ENCODE measurements around the gene SNX21.
"Not testable (repeated sequence)": the region's sequence is repeated elsewhere in the genome, so short reads cannot be mapped to it uniquely, and the experiment has no call there.

SNX21 gene

DNA sequence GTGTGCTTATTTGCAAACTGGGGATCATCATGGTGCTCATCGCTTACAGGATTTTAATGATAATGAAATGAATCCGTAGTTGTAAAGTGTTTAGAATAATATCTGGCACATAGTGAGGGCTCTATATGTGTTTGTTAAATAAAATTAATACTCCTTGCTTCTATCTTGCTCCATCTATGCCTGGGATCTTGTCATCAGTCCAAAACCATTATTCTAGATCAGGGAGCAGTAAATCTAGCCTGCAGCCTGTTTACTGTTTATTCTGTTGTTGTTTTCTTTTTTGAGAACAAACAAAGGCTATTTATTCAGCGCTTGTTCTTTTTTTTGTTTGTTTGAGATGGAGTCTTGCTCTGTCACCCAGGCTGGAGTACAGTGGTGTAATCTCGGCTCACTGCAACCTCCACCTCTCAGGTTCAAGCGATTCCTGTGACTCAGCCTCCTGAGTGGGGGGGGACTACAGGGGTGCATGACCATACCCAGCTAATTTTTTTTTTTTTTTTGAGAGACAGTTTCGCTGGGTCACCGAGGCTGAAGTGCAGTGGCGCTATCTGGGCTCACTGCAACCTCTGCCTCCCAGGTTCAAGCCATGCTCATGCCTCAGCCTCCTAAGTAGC lies 15.5 kb downstream of the SNX21 start:
- no peak for DNase-seq (ENCODE audit: low read depth in 1 of 2, low spot score in 1 of 2)

DNA sequence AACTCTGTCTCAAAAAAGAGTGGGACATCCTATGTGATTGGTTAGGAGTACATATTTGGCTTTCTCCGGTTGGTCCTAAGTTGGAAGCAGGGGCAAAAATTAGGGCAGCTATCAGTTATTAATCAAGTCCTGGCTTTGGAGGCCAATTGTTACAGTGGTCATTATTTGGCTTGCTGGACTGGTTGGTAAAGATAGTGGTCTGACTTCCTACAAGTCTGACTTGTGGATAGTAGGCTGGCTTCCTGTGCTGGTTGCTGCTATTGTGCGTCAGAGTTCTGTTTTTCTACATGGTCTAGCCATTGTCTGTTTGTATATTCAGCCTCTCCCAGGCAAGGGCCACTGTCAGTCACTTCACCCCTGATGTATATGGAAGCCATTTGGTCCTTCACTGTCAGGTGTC lies 16.6 kb downstream of the SNX21 start:
- no peak for DNase-seq (ENCODE audit: low read depth in 1 of 2, low spot score in 1 of 2)

DNA sequence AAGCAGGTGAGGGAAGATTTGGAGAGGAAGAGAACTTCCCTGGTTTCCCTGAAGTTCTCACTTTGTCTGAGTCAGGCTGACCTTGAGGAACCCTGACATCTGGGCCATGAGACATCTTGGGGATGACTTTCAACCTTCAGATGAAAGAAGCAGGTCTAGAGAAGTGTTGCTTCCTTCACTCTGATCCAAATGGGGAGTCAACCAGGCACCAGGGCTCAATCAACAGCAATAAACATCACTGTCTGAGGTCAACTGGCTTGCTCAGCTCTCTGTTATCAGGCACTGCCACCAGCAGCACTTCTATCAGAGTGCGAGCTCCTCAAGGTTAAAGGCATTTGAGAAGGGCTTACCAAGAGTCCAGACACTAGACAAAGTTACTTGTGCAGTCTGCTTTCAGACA lies 17.3 kb downstream of the SNX21 start:
- no peak for DNase-seq (ENCODE audit: low read depth in 1 of 2, low spot score in 1 of 2)

DNA sequence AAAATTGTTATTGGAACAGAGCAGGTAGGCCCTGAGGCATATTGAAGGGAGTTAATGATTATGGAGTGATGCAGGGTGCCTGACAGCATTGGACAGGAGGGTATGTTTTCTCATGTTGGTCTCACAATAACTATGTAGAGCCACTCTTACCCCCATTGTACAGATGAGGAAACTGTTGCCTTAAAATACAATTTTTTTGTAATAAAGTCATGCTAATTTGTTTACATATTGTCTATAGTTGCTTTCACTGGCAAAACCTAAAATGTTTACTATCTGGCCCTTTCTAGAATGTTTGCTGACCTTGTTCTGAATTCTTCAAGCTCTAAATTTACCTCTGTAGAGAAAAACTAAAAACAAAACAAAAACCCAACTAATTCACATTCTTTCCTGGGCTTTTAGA lies 17.9 kb downstream of the SNX21 start:
- DNase-seq (ENCODE audit: low read depth in 1 of 2, low spot score in 1 of 2) = no peak

DNA sequence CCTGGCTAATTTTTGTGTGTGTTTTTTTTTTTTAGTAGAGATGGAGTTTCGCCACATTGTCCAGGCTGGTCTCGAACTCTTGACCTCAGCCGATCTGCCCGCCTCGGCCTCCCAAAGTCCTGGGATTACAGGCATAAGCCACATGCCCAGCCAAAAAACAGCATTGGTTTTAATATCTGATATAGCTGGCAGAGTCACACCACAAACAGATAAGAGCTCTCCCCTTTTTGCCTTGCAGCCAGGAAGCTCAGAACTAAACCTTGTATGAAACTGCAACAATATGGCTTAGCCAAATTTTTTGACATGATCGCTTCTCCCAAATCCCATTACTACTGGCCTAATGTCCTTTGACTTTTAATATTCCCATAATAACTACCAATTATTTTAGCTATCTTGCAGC lies 18.7 kb downstream of the SNX21 start:
- DNase-seq (ENCODE audit: low read depth in 1 of 2, low spot score in 1 of 2) = no peak

DNA sequence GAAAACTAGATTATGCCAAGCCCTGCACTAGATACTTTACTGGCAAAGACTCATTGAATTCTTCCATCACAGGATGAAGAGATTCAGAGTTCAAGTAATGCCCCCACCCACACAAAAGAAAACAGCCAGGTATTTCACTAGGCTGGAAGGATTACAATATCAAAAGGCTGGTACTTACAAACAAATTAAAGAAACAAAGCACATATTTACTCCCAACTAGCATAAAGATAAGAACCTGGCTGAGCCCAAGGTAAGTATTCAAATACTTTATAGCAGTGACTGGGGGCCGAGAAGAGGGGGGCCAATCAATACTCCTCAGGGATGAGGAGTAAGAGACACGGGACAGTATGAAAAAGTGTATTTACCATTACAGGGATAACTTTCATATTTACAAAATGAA lies 19.9 kb downstream of the SNX21 start:
- DNase-seq (ENCODE audit: low read depth in 1 of 2, low spot score in 1 of 2) = no peak

DNA sequence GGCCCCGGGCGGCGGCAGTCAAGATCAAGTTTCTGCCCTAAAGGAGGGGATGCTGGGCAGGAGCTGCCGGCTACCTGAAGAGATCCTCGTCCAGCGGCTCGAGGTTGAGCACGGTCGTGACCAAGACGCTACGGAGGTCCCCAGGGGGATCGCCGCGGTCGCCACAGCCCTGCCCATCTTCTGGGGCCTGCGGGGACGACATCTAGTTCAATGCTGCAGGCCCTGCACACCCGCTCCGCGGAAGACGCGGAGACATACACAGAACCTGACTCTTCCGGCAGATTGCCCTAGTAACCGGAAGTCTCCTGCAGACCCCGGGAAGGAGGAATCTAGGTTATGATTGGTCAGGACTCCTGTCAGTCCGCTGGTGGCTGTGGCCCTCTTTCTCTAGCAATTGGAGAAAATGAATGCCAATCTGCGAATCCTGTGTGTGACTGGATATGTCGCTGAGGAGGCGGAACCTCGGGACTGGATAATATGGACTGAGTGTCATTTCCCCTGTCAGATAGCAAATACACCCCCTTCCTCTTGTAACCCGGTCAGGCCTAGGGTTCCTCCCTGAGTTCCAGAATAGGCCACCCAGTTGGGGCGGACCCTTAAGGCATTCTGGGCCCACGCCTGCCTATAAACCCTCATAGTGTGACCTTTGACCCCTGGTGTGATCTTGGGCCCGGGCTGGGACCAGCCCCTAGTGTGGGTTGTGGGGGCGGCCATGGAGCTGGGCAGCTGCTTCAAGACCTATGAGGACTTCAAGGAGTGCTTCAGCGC lies 23.7 kb downstream of the SNX21 start, which contains the start of the genes ACOT8 and ZSWIM3:
ACOT8 (minus strand) TSS at position 279 of the 768 bp plus-strand sequence; CDS start at position 202, 77 bp downstream.
ZSWIM3 (plus strand) TSS at position 501 of the 768 bp plus-strand sequence; CDS start at position 713, 212 bp downstream.
- DNase-seq (ENCODE audit: low read depth in 1 of 2, low spot score in 1 of 2) = peak; percentile 68 to 97

DNA sequence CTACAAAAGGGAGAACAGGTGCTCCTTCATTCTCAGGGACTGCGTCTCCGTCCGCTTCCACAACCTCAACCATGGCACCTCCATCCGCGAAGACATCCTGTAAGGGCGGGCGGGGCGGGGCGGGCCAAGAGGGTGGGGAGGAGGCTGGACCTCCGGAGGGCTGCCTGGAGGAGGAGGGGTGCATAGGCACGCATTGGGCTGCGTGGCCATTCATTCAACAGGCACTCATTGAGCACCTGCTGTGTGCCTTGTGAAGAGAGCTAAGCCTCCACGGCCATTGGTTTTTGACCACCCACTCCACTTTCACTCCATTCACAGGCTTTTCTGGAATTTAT lies 24.2 kb downstream of the SNX21 start:
- no peak for DNase-seq (ENCODE audit: low read depth in 1 of 2, low spot score in 1 of 2)

DNA sequence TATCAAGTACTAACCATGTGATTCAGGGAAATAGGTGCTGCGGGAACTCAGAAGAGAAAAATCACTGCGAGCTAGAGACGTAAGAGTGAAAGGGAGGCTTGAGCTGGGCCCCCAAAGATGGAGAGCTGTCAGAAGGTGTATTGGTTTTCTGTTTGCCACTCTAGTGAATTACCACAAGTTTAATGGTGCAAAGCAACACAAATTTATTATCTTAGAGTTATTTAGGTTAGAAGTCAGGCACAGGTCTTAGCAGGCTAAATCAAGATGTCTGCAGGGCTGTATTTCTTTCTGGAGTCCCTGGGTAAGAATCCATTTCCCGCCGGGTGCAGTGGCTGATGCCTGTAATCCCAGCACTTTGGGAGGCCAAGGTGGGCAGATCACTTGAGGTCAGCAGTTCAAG lies 26.3 kb downstream of the SNX21 start:
- no peak for DNase-seq (ENCODE audit: low read depth in 1 of 2, low spot score in 1 of 2)

DNA sequence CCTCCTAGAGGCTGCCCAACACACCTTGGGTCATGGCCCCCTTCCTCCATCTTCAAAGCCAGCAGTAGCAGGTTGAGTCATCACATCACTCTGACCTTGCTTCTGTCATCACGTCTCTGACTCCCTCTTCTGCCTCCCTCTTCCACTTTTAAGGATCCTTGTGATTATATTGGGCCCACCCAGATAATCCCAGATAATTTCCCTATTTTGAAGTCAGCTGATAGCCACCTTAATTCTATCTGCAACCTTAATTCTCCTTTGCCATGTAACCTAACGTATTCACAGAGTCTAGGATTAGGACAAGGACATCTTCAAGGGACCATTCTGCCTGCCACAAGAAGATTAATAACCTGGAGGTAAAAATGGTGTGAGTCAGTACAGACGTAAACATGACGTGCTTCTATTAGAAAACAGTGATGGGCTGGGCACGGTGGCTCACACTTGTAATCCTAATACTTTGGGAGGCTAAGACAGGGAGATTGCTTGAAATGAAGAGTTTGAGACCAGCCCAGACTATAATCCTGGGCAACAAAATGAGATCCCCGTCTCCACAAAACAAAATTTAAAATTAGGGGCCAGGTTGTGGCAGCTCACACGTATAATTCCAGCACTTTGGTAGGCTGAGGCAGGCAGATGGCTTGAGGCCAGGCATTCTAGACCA lies 27.1 kb downstream of the SNX21 start:
- DNase-seq (ENCODE audit: low read depth in 1 of 2, low spot score in 1 of 2) = no peak

DNA sequence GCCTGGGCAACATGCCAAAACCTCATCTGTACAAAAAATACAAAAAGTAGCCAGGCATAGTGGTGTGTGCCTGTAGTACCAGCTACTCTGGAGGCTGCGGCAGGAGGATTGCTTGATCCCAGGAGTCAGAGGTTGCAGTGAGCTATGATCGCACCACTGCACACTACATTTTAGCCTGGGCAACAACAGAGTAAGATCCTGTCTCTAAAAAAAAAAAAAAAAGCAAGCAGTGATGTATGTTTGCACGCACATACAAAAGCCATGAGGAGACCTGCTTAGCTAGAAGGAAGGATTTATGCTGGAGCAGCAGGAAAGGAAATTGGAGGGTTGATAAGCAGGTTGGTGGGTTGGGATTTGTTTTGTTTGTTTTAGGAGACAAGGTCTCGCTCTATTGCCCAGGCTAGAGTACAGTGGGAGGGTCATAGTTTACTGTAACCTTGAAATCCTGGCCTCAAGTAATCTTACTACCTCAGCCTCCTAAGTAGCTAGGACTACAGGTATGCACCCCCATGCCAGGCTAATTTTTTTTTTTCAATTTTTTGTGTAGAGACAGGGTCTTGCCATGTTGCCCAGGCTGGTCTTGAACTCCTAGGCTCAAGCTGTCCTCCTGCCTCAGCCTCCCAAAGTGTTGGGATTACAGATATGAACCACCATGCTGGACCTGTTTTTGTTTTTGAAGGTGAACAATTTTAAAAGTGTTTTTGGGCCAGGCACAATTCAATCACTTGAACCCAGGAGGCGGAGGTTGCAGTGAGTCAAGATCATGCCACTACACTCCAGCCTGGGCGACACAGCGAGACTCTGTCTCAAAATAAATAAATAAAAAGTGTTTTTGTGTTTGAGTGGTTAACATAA lies 27.8 kb downstream of the SNX21 start:
- DNase-seq (ENCODE audit: low read depth in 1 of 2, low spot score in 1 of 2) = no peak

DNA sequence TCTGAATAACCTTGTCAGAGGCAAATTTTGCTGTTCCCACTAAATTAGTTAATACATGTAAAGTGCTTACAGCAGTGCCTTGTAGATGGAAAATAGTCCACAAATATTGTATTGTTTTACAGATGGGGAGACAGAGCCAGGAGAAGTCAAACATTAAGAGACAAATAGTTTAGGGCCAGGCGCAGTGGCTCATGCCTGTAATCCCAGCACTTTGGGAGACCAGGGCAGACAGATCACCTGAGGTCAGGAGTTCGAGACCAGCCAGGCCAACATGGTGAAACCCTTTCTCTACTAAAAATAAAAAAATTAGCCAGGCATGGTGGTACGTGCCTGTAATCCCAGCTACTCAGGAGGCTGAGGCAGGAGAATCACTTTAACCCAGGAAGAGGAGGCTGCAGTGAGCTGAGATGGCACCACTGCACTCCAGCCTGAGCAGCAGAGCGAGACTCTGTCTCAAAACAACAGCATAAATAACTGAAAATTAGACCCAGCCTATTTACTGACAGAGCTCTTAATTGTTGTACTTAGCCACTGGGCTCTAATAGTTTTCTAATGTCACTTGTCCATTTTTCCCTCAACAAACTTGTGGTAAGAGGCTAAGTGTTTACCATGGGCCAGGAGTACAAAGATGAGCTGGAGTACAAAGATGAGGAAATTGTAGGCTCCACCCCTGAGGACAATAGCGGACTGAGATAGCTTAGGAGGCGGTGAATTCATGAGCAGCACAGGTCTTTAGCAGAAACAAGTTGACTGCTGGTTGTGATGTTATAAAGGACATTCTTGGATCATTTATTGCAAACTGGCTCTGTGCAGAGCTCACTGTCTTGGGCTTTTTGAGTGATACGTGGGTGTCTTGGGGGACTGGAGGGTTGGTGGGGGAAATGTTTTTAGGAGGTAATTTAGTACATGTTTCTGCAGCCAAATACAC lies 30.2 kb downstream of the SNX21 start:
- no peak for DNase-seq (ENCODE audit: low read depth in 1 of 2, low spot score in 1 of 2)

DNA sequence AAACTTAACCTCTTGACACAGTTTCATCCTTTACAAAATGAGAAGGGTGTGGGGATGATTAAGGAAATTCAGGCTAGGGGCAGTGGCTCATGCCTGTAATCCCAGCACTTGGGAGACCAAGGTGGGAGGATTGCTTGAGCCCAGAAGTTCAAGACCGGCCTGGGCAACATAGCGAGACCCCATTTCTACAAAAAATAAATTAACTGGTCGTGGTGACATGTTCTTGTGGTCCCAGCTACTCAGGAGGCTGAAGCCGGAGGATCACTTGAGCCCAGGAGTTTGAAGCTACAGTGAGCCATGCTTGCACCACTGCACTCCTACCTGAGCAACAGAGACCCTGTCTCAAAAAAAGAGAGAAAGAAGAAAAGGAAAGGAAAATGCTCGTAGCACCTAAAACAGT lies 32.9 kb downstream of the SNX21 start:
- no peak for DNase-seq (ENCODE audit: low read depth in 1 of 2, low spot score in 1 of 2)

DNA sequence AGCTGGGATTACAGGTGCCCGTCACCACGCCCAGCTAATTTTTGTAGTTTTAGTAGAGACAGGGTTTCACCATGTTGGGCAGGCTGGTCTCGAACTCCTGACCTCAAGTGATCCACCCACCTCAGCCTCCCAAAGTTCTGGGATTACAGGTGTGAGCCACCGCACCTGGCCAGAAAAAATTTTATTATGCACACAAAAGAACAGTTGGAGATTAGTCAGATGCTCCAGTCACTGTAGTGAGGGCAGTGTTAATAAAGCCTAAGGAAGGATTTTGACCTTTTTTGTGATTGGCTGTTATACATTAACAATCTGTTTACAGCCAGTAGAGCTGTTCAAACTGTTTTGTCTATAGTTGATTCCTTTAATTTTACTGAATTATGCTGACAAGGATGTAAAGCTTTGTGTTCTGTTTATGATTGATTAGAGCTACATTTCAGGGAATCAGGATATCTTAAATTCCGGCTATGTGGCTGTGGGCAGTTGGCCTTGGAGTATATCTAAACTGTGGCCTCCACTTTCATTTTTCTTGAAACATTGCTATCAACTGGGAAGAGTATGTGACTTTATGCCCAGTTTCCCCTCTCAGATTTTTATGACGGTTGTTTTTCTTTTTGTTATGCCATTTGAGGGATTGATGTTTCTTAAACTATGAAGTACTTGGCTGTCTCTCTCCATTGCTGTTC lies 33.7 kb downstream of the SNX21 start:
- no peak for DNase-seq (ENCODE audit: low read depth in 1 of 2, low spot score in 1 of 2)

DNA sequence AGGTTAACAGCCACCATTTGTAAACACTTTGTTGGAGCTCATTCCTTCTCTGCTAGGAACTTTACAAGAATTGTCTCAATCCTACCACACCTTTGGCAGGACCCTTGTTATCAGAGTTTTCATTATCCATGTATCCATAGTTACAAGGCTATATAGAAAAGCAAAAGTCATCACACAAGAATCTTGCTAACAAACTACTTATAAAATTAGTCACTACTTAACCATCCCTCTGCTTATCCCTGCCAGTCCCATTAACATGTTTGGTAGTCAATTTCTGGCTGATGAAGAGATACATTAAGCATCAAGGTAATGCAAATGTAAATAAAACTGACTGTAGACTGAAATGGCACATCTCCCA lies 34.2 kb downstream of the SNX21 start:
- DNase-seq (ENCODE audit: low read depth in 1 of 2, low spot score in 1 of 2) = no peak

DNA sequence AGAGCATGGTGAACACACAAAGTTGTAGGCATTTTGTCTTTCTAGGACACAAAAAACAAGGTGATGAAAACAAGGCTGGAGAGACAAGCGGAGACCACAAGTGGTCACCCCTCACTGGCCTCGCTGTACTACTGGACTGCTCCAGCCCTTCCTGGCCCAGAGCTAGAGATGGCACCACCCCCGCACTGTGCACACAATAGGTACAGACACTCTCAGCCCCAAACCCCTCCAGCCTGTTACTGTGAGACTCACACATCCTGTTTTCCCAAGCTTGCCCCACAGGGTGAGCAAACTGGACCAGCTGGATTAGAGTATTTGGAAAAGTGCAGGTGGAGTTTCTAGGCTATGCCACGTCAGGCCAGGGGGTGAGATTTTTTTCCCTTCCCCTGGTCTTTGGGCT lies 39.0 kb downstream of the SNX21 start:
- no peak for DNase-seq (ENCODE audit: low read depth in 1 of 2, low spot score in 1 of 2)

DNA sequence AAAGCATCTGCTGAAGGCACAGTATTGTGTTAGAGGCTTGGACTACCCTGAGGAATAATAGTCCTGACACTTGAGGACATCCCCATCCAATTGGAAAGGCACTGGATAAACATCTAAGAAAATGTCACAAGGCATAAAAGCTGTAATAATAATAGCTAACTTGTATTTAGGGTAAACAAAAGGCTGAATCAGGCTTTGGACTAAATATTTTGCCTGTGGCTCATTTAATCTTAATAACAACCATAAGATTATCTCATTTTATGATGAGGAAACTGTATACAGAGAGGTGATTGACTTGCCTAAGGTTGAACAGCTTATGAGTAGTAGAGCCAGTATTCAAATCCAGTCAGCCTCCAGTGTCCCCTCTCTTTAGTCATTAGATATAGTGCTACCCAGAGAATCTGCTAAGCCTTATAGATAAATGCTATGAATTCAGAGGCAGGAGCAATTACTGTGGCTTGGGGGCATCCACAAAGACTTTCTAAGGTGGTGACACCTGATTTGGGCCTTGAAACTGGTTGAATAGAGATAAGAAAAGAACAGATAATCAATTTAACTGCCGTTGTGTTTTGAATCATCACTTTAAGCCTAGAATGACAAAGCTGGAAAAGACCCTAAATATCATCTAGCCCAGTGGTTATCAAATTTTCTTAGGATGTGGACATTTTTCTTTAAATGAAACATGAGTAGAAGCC lies 40.0 kb downstream of the SNX21 start:
- no peak for DNase-seq (ENCODE audit: low read depth in 1 of 2, low spot score in 1 of 2)

DNA sequence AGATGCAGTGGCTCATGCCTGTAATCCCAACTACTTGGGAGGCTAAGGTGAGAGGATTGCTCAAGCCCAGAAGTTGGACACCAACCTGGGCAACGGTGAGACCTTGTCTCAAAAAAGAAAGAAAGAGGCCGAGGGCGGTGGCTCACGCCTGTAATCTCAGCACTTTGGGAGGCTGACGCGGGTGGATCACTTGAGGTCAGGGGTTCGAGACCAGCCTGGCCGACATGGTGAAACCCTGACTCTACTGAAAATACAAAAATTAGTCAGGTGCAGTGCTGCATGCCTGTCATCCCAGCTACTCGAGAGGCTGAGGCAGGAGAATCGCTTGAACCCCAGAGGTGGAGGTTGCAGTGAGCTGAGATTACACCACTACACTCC lies 40.5 kb downstream of the SNX21 start:
- not testable (repeated sequence) for DNase-seq (ENCODE audit: low read depth in 1 of 2, low spot score in 1 of 2)

DNA sequence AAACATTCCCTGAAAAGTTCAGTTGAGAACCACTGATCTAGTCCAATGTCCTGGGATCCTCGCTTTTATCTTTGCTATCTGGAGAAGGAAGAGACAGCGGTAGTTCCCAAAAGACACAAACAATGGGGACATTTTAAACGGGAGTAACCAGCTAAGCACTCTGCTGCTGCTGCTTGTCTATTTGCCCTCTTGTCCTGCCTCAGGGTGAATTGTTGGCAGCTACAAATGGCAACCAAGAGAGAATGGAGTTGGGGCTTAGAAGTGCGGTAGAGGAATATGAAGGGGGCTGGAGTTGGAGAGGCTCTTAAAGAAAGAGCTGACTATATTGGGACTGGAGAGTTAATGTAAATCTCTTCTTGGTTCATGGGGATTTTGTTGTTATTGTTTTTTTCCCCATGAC lies 41.0 kb downstream of the SNX21 start:
- no peak for DNase-seq (ENCODE audit: low read depth in 1 of 2, low spot score in 1 of 2)
